Brain microvascular endothelial cell (primary cell): Measurements from ENCODE around the gene WNK2.

Source experiments
- DNase-seq: peaks from one replicate; pipeline ENCODE4 v3.0.0-alpha.2; 2020
- H3K27ac ChIP-seq: fragments of 250-450 bp; sonication (Bioruptor Pico); 2 replicates; pipeline ENCODE4 v1.5.1; 2020; ENCODE audit warnings: mild to moderate bottlenecking, moderate library complexity
- H3K27me3 ChIP-seq: fragments of 250-450 bp; sonication (Bioruptor Pico); replicated peaks from 2 replicates; pipeline ENCODE4 v1.5.1; 2020; ENCODE audit warnings: mild to moderate bottlenecking
- H3K36me3 ChIP-seq: fragments of 250-450 bp; sonication (Bioruptor Pico); replicated peaks from 2 replicates; pipeline ENCODE4 v1.5.1; 2020; ENCODE audit warnings: mild to moderate bottlenecking
- H3K4me3 ChIP-seq: 2 replicates; pipeline ENCODE4 v1.5.1; 2011; ENCODE audit warnings: low read depth, mild to moderate bottlenecking, control low read depth, low read length, moderate library complexity
- in situ Hi-C: cut with HindIII; loops from 2 replicates; pipeline ENCODE4 v1.10.0; 2017; ENCODE audit warnings: low sequenced_read_pairs, low pct_ligation_motif_present
- TF ChIP-seq, protein P1 (sequence below): IDR thresholded peaks from 2 replicates; pipeline ENCODE4 v1.5.1; 2011; ENCODE audit warnings: low read depth, mild to moderate bottlenecking, moderate library complexity, low read length, control low read depth, inconsistent platforms; ENCODE audit errors: missing control alignments

WNK2 gene

DNA sequence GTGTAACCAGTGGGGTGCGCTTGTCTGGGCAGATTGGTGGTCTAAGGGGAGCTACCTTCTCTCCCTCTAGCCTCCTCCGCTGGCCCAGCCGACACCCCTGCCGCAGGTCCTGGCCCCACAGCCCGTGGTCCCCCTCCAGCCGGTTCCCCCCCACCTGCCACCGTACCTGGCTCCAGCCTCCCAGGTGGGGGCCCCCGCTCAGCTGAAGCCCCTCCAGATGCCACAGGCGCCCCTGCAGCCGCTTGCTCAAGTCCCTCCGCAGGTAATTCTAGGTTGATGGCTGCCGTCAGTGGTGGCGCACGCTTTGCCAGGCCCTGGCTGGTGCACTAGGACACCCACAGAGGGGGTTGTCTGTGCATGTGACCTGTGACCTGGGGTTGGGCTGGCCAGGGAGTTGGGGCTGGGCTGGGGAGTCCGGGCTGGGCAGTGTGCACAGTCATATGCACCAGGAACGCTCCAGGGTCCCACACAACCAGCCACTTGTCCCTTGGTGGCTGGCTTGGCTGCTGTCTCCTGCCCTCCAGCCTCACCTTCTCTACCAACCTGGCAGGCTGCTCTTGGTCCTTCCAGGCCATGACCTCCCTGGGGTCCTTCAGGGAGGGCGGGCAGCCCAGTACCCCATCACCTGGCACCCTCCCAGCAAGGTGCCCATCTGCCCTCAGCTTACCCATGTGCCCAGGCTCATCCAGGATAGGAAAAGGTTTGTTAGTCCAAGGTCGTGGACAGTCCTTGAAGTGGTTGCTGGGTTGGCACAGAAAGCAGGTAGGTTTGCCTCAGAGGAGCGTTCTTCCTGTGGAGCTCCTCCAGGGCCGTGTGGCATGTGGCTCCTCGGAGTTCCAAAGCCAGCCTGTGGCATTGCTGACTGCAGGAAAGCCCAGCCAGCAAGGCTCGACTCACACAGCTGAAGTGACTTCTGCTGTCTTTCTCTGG lies 73.2 kb downstream of the WNK2 start:
- no peak for DNase-seq
- no peak overlapping the region for H3K4me3 ChIP-seq
- TF ChIP-seq, protein P1, sequence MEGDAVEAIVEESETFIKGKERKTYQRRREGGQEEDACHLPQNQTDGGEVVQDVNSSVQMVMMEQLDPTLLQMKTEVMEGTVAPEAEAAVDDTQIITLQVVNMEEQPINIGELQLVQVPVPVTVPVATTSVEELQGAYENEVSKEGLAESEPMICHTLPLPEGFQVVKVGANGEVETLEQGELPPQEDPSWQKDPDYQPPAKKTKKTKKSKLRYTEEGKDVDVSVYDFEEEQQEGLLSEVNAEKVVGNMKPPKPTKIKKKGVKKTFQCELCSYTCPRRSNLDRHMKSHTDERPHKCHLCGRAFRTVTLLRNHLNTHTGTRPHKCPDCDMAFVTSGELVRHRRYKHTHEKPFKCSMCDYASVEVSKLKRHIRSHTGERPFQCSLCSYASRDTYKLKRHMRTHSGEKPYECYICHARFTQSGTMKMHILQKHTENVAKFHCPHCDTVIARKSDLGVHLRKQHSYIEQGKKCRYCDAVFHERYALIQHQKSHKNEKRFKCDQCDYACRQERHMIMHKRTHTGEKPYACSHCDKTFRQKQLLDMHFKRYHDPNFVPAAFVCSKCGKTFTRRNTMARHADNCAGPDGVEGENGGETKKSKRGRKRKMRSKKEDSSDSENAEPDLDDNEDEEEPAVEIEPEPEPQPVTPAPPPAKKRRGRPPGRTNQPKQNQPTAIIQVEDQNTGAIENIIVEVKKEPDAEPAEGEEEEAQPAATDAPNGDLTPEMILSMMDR, result no peak
- no peak overlapping the region for H3K27ac ChIP-seq
- in situ Hi-C loops, result no loop called here
- no peaks in the 10 kb centered on the region for H3K27me3 ChIP-seq
- no peaks in the 10 kb centered on the region for H3K36me3 ChIP-seq

DNA sequence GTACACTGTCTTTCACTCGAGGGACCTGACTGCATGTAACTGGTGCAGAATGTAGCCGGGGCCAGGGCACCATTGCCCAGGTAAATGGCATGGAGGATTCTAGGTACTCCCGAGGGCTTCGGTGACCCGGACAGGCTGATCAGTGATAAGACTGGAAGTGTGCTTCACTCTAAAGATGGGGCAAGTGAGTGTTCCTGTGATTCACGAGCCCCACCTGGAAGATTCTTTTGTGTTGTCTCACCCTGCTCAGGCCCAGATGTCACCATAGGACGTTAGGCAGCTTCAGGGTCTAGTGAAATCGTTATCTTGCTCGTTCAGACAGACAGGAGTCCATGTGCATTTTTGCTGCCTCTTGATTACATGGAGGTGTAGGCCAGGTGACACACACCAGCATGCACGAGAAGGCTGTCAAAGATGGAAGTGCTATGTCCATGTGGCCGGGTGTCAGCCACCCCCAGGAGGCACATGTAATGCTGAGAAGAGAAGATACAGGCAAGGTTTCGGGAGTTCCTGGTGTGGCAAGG lies 73.9 kb downstream of the WNK2 start:
- Histone ChIP-seq H3K36me3 (no peaks in the 10 kb centered on the region), H3K4me3 (no peak overlapping the region), H3K27me3 (no peaks in the 10 kb centered on the region), H3K27ac (no peak overlapping the region)
- TF ChIP-seq, protein P1, result no peak
- in situ Hi-C loops, result no loop called here
- no peak for DNase-seq

DNA sequence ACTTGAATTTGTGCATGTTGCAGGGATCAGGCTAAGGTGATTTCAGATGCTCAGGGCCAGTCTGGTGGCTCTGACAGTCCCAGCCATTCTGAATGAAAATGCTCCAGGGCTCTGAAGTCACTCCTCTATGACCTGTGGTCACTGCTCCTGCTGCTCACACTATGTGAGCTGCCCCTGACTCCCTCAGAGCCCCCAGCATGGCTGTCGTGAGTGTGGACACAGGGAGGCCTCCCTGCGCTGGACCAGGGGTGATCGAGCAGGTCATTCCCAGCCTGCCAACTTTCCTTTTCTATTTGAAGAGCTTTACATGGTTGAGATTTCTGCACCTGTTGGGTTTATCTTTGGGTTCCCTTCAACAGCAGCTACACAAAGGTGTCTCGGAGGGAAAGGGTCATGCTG lies 74.5 kb downstream of the WNK2 start:
- no peak overlapping the region for H3K4me3 ChIP-seq
- H3K27ac ChIP-seq, result no peak overlapping the region
- TF ChIP-seq, protein P1, result no peak
- DNase-seq, result no peak
- no peaks in the 10 kb centered on the region for H3K36me3 ChIP-seq
- no peaks in the 10 kb centered on the region for H3K27me3 ChIP-seq
- in situ Hi-C loops, result no loop called here

DNA sequence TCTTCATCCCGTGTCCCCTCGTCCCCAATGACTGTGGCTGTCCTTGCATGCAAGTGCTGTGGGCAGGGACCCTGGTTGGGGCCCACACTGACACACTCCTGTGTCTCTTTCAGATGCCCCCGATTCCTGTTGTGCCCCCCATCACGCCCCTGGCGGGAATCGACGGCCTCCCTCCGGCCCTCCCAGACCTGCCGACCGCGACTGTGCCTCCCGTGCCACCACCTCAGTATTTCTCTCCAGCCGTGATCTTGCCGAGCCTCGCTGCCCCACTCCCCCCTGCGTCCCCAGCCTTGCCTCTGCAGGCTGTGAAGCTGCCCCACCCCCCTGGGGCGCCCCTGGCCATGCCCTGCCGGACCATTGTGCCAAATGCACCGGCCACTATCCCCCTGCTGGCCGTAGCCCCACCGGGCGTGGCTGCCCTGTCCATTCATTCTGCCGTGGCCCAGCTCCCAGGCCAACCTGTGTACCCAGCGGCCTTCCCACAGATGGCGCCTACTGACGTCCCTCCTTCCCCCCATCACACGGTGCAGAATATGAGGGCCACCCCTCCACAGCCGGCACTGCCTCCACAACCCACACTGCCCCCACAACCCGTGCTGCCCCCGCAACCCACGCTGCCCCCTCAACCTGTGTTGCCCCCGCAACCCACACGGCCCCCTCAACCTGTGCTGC lies 75.0 kb downstream of the WNK2 start:
- H3K36me3 ChIP-seq, result no peaks in the 10 kb centered on the region
- H3K27me3 ChIP-seq, result no peaks in the 10 kb centered on the region
- TF ChIP-seq, protein P1, result no peak
- no peak overlapping the region for H3K4me3 ChIP-seq
- DNase-seq, result no peak
- in situ Hi-C loops, result no loop called here
- H3K27ac ChIP-seq, result no peak overlapping the region

DNA sequence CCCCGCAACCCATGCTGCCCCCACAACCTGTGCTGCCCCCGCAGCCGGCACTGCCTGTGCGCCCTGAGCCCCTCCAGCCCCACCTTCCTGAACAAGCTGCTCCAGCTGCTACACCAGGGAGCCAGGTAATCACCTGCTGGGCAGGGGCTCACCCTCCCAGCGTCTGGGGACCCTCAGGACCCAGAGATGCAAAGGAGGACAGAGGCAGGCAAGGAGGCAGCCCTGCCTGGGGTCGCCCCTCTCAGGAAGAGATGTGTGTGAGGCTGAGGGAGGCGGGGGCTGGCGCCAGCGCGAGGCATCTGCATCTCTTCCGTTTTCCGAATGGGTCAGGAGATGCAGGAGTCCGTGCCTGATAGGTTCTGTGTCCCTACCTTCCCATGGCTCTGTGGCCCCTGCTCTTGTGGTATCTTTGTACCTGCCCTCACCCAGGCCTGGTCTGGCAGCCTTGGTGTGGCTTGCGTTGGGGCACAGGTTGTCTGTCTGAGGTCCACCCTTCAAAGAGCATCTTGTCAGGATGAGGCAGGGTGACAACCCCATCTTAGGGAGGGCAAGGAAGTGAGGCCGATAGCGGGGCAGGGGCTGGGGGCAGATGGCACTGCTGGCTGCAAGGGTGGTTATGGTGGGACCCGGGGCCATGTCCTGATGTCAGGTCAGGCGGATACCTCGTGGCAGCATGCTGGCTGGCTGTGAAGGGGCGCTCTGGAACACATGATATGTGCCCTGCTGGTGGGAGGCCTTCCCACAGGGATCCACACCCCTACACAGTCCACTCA lies 75.7 kb downstream of the WNK2 start:
- H3K27me3 ChIP-seq, result no peaks in the 10 kb centered on the region
- TF ChIP-seq, protein P1, result no peak
- no peak overlapping the region for H3K27ac ChIP-seq
- no peaks in the 10 kb centered on the region for H3K36me3 ChIP-seq
- no peak overlapping the region for H3K4me3 ChIP-seq
- in situ Hi-C loops, result no loop called here
- no peak for DNase-seq
